Suppressor macrophage treated with lipopolysaccharide for 1 hour (primary cell): ENCODE data around the gene ZCCHC14.

Source experiments
- DNase-seq, 3 donors: peaks; one replicate each; pipeline ENCODE4 v3.0.0-alpha.2; 2020 to 2022

ZCCHC14 gene

GRCh38 chr16:87356491-87356853 is 136.4 kb downstream of the ZCCHC14 start:
- no peak for DNase-seq
